Measurements from ENCODE around the gene SLC7A14.

DNA sequence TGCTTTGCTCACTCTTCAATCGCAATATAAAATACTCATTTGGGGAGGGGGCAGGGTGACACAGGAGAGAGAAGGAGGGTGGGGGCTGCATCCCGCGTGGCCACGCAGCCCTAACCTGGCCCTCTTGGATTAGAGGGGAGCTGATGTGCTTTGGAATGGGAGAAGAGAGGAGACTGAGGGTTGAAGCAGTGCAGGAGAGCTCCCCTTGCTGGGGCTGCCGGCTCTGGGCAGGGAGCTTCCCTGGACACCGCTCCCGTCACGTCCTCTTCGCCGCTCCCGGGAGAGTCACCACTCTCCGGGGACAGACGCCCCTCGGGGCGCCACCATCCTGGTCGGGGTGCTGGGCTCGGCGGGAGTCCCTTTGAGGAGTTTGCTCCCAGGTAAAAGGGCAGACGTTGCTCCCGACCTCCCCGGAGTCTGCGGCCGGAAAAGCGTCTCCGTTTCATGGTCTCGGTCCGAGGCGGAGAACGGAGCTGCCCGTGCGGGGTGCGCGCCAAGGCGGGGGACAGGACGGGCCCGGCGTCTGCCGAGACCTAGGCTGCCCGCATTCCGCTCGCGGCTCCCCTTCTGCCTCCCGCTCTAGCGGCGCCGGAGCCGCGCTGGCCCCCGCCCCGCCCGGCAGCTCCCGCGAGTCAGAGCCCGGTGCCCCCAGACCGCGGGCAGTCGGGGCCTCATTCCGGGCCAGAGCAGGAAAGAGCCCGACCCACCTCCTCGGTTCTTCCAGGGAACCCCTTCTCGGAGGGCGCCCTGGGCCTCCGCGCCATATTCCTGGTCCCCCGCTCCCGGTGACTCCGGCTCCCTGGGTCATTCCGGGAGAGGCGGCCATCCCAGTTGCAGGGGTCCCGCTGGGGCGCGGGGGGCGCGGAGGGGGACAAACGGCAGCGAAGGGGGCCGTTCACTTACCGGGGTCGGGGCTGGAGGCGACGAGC is 603 bp downstream of the SLC7A14 start:
- TF ChIP-seq, protein P1, sequence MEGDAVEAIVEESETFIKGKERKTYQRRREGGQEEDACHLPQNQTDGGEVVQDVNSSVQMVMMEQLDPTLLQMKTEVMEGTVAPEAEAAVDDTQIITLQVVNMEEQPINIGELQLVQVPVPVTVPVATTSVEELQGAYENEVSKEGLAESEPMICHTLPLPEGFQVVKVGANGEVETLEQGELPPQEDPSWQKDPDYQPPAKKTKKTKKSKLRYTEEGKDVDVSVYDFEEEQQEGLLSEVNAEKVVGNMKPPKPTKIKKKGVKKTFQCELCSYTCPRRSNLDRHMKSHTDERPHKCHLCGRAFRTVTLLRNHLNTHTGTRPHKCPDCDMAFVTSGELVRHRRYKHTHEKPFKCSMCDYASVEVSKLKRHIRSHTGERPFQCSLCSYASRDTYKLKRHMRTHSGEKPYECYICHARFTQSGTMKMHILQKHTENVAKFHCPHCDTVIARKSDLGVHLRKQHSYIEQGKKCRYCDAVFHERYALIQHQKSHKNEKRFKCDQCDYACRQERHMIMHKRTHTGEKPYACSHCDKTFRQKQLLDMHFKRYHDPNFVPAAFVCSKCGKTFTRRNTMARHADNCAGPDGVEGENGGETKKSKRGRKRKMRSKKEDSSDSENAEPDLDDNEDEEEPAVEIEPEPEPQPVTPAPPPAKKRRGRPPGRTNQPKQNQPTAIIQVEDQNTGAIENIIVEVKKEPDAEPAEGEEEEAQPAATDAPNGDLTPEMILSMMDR (IDR thresholded peaks at IDR 0.05), result no peak
- TF ChIP-seq EZH2 (IDR thresholded peaks at IDR 0.05; ENCODE audit: borderline replicate concordance, insufficient read depth, low read depth, low read length, poor library complexity, severe bottlenecking), result no peak
